ENCODE results near the gene OR4D2. TPM values are rescaled to one million over a fixed set of nuclear protein-coding genes. Genes with fewer than 3 reads are reported as not detected.

Gene OR4D2
- total RNA-seq, 1 donor from 2014 or later, result not detected

DNA sequence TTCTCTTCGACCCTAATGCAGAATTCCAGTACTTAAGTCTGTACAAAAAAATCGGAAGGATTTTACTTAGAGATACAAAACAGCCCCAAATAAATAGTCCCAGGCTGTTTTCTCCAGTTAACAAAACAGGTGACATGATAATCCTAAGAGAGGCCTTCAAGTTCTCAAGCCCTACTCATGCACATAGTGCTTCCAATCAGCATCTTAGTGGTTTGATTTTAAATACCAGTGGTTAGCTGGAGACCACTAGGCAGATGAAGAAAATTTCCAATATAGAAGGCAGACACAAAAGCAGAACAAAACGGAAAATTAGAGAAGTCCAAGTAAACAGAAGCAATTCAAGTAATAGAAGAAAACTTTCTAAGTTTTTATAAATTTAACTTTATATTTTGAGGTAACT is 5.2 kb upstream of the OR4D2 start:
- peaks cover 14% of the 10 kb centered on the region for H3K27me3 ChIP-seq (ENCODE audit: control insufficient read depth, insufficient read depth, low read length)
- H3K4me3 ChIP-seq (ENCODE audit: low read depth, low read length), result no peak overlapping the region
- TF ChIP-seq, protein P1, sequence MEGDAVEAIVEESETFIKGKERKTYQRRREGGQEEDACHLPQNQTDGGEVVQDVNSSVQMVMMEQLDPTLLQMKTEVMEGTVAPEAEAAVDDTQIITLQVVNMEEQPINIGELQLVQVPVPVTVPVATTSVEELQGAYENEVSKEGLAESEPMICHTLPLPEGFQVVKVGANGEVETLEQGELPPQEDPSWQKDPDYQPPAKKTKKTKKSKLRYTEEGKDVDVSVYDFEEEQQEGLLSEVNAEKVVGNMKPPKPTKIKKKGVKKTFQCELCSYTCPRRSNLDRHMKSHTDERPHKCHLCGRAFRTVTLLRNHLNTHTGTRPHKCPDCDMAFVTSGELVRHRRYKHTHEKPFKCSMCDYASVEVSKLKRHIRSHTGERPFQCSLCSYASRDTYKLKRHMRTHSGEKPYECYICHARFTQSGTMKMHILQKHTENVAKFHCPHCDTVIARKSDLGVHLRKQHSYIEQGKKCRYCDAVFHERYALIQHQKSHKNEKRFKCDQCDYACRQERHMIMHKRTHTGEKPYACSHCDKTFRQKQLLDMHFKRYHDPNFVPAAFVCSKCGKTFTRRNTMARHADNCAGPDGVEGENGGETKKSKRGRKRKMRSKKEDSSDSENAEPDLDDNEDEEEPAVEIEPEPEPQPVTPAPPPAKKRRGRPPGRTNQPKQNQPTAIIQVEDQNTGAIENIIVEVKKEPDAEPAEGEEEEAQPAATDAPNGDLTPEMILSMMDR (IDR thresholded peaks at IDR 0.05; ENCODE audit: insufficient read depth, low read length, severe bottlenecking), result no peak
- FAIRE-seq (no peak), DNase-seq (ENCODE audit: low read depth) (no peak)
- no peaks in the 10 kb centered on the region for H3K36me3 ChIP-seq (ENCODE audit: control insufficient read depth, insufficient read depth, low read length)

DNA sequence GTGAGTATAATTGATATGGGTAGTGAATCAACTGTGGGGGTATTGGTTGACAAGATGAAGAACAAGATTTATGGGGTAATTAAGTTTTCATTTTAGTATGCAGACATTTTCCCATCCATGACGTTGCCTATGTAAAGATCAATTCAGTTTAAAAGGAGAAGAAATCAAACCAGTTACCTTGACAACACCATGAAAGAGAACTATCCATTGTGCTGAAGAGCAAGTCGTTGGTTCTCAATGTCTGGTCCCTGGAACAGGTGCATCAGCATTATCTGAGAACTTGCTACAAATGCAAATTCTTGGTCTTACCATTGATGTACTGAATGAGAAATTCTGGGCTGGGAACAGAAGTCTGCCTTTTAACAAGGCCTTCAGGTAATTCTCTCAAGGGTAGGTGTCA is 801 bp upstream of the OR4D2 start:
- peaks cover 2% of the 10 kb centered on the region for H3K27me3 ChIP-seq (ENCODE audit: control insufficient read depth, insufficient read depth, low read length)
- H3K36me3 ChIP-seq (ENCODE audit: control insufficient read depth, insufficient read depth, low read length), result no peaks in the 10 kb centered on the region
- TF ChIP-seq, protein P1 (IDR thresholded peaks at IDR 0.05; ENCODE audit: insufficient read depth, low read length, severe bottlenecking), result no peak
- no peak for FAIRE-seq
- H3K4me3 ChIP-seq (ENCODE audit: low read depth, low read length), result no peak overlapping the region
- no peak for DNase-seq (ENCODE audit: low read depth)

DNA sequence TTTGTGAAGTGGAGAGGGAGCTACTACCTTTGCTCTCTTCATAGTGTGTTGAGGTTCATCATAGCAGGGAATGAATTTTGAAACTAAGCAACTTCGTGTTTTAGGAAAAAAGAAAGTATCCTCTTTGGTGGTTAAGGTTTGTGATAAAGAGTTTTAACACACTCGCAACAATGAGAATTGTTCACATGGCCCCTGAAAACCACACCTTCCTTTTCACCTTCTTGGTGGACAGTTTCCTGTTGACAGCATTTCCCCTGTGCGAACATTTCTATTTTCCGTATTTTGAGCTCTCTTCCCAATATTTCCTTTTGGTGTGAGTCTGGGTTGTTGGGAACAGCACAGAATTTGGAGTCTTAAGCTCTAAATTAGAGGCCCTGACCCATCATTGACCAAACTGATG is 3.8 kb downstream of the OR4D2 start:
- Histone ChIP-seq H3K4me3 (ENCODE audit: low read depth, low read length) (no peak overlapping the region), H3K27me3 (ENCODE audit: control insufficient read depth, insufficient read depth, low read length) (no peaks in the 10 kb centered on the region), H3K36me3 (ENCODE audit: control insufficient read depth, insufficient read depth, low read length) (no peaks in the 10 kb centered on the region)
- FAIRE-seq (no peak), DNase-seq (ENCODE audit: low read depth) (no peak)
- TF ChIP-seq, protein P1 (IDR thresholded peaks at IDR 0.05; ENCODE audit: insufficient read depth, low read length, severe bottlenecking), result no peak

DNA sequence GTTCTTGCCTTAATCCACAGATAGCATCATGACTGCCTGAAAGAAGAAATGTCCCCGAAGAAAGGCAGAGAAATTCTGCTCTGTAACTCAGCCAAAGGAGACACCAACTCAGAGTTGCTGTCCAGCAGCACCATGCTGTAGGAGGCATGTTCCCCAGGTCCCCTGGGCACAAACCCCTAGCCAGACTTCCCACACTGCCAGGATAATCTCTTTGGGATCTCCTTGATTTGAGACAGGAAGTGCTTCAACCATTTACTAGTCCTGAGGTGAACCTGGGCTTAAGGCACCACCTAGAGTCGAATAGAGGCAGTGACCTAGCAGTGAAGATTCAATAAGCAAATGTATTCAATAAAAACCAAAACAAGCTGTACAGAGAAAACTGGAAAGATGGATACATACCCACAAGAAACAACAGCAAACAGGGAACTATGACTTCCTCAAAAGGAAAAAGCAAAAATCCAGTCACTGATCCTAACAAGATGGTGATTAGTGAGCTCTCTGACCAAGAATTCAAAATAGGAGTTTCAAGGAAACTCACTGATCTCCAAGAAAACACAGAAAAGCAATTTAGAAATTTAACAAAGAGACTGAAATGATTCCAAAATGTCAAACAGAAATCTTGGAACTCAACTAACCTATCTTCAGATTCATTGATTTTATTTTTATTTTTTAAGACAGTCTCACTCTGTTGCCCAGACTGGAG is 5.7 kb downstream of the OR4D2 start:
- H3K36me3 ChIP-seq (ENCODE audit: control insufficient read depth, insufficient read depth, low read length), result no peaks in the 10 kb centered on the region
- no peak overlapping the region for H3K4me3 ChIP-seq (ENCODE audit: low read depth, low read length)
- TF ChIP-seq, protein P1 (IDR thresholded peaks at IDR 0.05; ENCODE audit: insufficient read depth, low read length, severe bottlenecking), result peak; percentile 66
- FAIRE-seq (no peak), DNase-seq (ENCODE audit: low read depth) (peak; percentile 52)
- H3K27me3 ChIP-seq (ENCODE audit: control insufficient read depth, insufficient read depth, low read length), result no peaks in the 10 kb centered on the region

DNA sequence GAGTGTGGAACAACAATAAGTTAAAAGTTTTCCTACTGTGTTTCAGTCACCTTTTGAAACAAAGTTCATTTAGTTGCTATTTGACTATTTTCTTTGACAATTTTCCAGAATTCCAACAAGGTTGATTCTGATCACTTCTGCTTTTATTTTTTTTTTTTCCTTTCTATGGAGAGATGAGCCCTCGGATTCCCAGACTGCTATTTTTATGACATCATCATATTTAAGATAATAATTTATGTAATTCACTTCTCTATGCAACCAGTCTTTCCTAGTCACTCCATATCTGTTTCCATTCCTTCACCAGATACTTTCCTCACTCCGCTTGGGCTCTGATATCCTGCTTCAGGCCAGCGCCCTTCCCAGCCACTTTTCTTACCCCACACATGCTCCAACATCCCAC is 8.1 kb downstream of the OR4D2 start:
- Histone ChIP-seq H3K27me3 (ENCODE audit: control insufficient read depth, insufficient read depth, low read length) (no peaks in the 10 kb centered on the region), H3K4me3 (ENCODE audit: low read depth, low read length) (no peak overlapping the region), H3K36me3 (ENCODE audit: control insufficient read depth, insufficient read depth, low read length) (no peaks in the 10 kb centered on the region)
- TF ChIP-seq, protein P1 (IDR thresholded peaks at IDR 0.05; ENCODE audit: insufficient read depth, low read length, severe bottlenecking), result no peak
- DNase-seq (ENCODE audit: low read depth) (no peak), FAIRE-seq (no peak)

DNA sequence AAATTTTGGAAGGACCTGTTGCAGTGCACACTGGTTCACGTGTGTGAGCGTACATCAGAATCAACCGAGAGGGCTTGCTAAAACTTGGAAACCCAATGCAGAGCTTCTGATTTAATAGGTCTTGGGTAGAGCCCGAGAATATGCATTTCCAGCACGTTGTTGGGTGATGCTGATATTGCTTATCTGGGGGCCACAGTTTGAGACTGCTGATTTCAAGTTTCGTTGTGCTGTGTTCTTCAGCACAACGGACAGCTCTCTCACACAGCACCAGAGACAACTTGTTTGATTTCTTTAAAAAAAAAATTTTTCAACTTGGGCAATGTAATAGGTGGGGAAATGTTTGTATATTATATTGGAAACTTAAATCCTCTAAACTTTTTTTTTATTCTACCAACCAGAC is 9.4 kb downstream of the OR4D2 start:
- TF ChIP-seq, protein P1 (IDR thresholded peaks at IDR 0.05; ENCODE audit: insufficient read depth, low read length, severe bottlenecking), result no peak
- Histone ChIP-seq H3K27me3 (ENCODE audit: control insufficient read depth, insufficient read depth, low read length) (peaks cover 4% of the 10 kb centered on the region), H3K4me3 (ENCODE audit: low read depth, low read length) (no peak overlapping the region), H3K36me3 (ENCODE audit: control insufficient read depth, insufficient read depth, low read length) (no peaks in the 10 kb centered on the region)
- FAIRE-seq, result no peak
- no peak for DNase-seq (ENCODE audit: low read depth)

Data from bronchial epithelial cell (primary cell).